Gastroesophageal sphincter (tissue), 4 donors: ENCODE data around the gene ADD2. TPM values are rescaled to one million over a fixed set of nuclear protein-coding genes. Genes with fewer than 3 reads are reported as not detected.

Source experiments
- ATAC-seq: fragments of 150-250 bp; one replicate; pipeline ENCODE4 v1.9.1; 2016; ENCODE audit warnings: mild to moderate bottlenecking, moderate library complexity
- H3K27ac ChIP-seq, 4 donors: fragments of 200-600 bp; sonication (generic) in 3 of 4; 1 replicate in 3 of 4; 2 replicates in 1 of 4; pipeline ENCODE4 v1.5.1; 2016 to 2019
- H3K27me3 ChIP-seq: fragments of 200-600 bp; sonication (generic); one replicate; pipeline ENCODE4 v1.5.1; 2019
- H3K36me3 ChIP-seq, 2 donors: fragments of 200-600 bp; sonication (generic); one replicate each; pipeline ENCODE4 v1.5.1; 2019; ENCODE audit warnings: control low read depth in 1 of 2
- H3K4me1 ChIP-seq, 3 donors: fragments of 200-600 bp; sonication (generic); 1 replicate in 2 of 3; 2 replicates in 1 of 3; pipeline ENCODE4 v1.5.1; 2016 to 2019; ENCODE audit warnings: control low read depth in 2 of 3
- H3K4me3 ChIP-seq, 2 donors: fragments of 200-600 bp; sonication (generic); one replicate each; pipeline ENCODE4 v1.5.1; 2019; ENCODE audit warnings: mild to moderate bottlenecking in 1 of 2, moderate library complexity in 1 of 2
- H3K9me3 ChIP-seq, 3 donors: fragments of 200-600 bp; sonication (generic); one replicate each; pipeline ENCODE4 v1.5.1; 2017 to 2019; ENCODE audit warnings: control low read depth in 2 of 3
- CTCF ChIP-seq, 4 experiments: fragments of 200-600 bp in 2 of 4; fragments of 450-650 bp in 2 of 4; sonication (generic) in 1 of 4; IDR thresholded peaks; one replicate each; pipeline ENCODE4 v1.5.1; 2017 to 2019; ENCODE audit warnings: antibody characterized with exemption in 4 of 4, mild to moderate bottlenecking in 2 of 4, moderate library complexity in 2 of 4
- EP300 ChIP-seq: sonication (generic); formaldehyde crosslinking; IDR thresholded peaks from one replicate; pipeline ENCODE4 v1.6.1; 2017; ENCODE audit warnings: antibody characterized with exemption, mild to moderate bottlenecking
- POLR2A ChIP-seq, 2 donors: fragments of 450-650 bp; IDR thresholded peaks; one replicate each; pipeline ENCODE4 v1.6.1; 2017; ENCODE audit warnings: antibody characterized with exemption in 2 of 2, mild to moderate bottlenecking in 2 of 2, moderate library complexity in 1 of 2
- POLR2AphosphoS5 ChIP-seq: sonication (generic); formaldehyde crosslinking; IDR thresholded peaks from one replicate; pipeline ENCODE4 v1.6.1; 2017; ENCODE audit warnings: antibody characterized with exemption
- WGBS, 2 donors: methylation state at CpG; one replicate each; pipeline ENCODE4 v1.1.5; 2018; ENCODE audit warnings: low coverage in 1 of 2; 5-methylcytosine and 5-hydroxymethylcytosine counted together
- total RNA-seq, 4 donors: library from RNA; depleted of rRNA; stranded (reverse); fragments of >200 nt; gene quantifications; one replicate each; pipeline ENCODE4 v1.1.0, GENCODE V29; 2016

The ADD2 gene
- total RNA-seq, 4 donors from 2014 or later, result 2.4 to 7.8 (median 3.6) TPM

- Histone ChIP-seq H3K27ac (no peak overlapping the region), H3K4me1 (peaks cover 0 to 6% (median 0%) of the 10 kb centered on the region in 3 donors), H3K4me3 (no peak overlapping the region), H3K27me3 (no peaks in the 10 kb centered on the region), H3K9me3 (no peaks in the 10 kb centered on the region), H3K36me3 (no peaks in the 10 kb centered on the region)
- WGBS, 2 donors, result 55 to 65% methylated on average over 2 of the region's 2 CpGs
- ATAC-seq, result no peak
- no peak for TF ChIP-seq CTCF (IDR thresholded peaks at IDR 0.05)
- no peak for TF ChIP-seq POLR2A (IDR thresholded peaks at IDR 0.05)
- no peak for TF ChIP-seq POLR2AphosphoS5
- no peak for TF ChIP-seq EP300
These were observed 87.3 kb downstream of the ADD2 start for GRCh38 chr2:70680735-70681134.

GRCh38 chr2:70679259-70679658, 88.7 kb downstream of the ADD2 start:
- no peaks in the 10 kb centered on the region for H3K27me3 ChIP-seq
- 33% methylated on average over 1 of the region's 1 CpG; no CpG with 5 or more reads in 1 of the 2 donors for WGBS, 2 donors
- no peak overlapping the region for H3K27ac ChIP-seq
- TF ChIP-seq POLR2A (IDR thresholded peaks at IDR 0.05), result no peak
- TF ChIP-seq POLR2AphosphoS5, result no peak
- TF ChIP-seq CTCF (IDR thresholded peaks at IDR 0.05), result no peak
- no peak for TF ChIP-seq EP300
- H3K4me1 ChIP-seq, result peaks cover 0 to 6% (median 0%) of the 10 kb centered on the region in 3 donors
- H3K4me3 ChIP-seq, result no peak overlapping the region
- no peak for ATAC-seq
- no peaks in the 10 kb centered on the region for H3K9me3 ChIP-seq
- H3K36me3 ChIP-seq, result no peaks in the 10 kb centered on the region

- 83% methylated on average over 13 of the region's 17 CpGs; no CpG with 5 or more reads in 1 of the 2 donors for WGBS, 2 donors
- ATAC-seq, result no peak
- H3K27ac ChIP-seq, result no peak overlapping the region
- H3K4me3 ChIP-seq, result no peak overlapping the region
- no peak for TF ChIP-seq POLR2A (IDR thresholded peaks at IDR 0.05)
- no peak for TF ChIP-seq POLR2AphosphoS5
- TF ChIP-seq CTCF (IDR thresholded peaks at IDR 0.05), result no peak
- TF ChIP-seq EP300, result no peak
- H3K4me1 ChIP-seq, result peaks cover 0 to 6% (median 0%) of the 10 kb centered on the region in 3 donors
- no peaks in the 10 kb centered on the region for H3K9me3 ChIP-seq
- no peaks in the 10 kb centered on the region for H3K36me3 ChIP-seq
- no peaks in the 10 kb centered on the region for H3K27me3 ChIP-seq
These were observed 89.3 kb downstream of the ADD2 start for GRCh38 chr2:70678576-70679143.

GRCh38 chr2:70676301-70677035, 91.5 kb downstream of the ADD2 start:
- 100% methylated on average over 3 of the region's 20 CpGs; no CpG with 5 or more reads in 1 of the 2 donors for WGBS, 2 donors
- H3K36me3 ChIP-seq, result no peaks in the 10 kb centered on the region

More at GRCh38 chr2:70676301-70677035, 91.5 kb downstream of the ADD2 start:
- Histone ChIP-seq H3K27ac (no peak overlapping the region), H3K9me3 (no peaks in the 10 kb centered on the region), H3K27me3 (no peaks in the 10 kb centered on the region), H3K4me3 (no peak overlapping the region), H3K4me1 (peaks cover 0 to 6% (median 0%) of the 10 kb centered on the region in 3 donors)
- ATAC-seq, result no peak
- TF ChIP-seq EP300, result no peak
- TF ChIP-seq CTCF (IDR thresholded peaks at IDR 0.05), result no peak
- TF ChIP-seq POLR2AphosphoS5, result no peak
- TF ChIP-seq POLR2A (IDR thresholded peaks at IDR 0.05), result no peak
